Measurements from ENCODE around the gene IRF2BPL. TPM values are rescaled to one million over a fixed set of nuclear protein-coding genes. Genes with fewer than 3 reads are reported as not detected.

Gene IRF2BPL
- total and polyA plus RNA-seq, 2 of the 8 experiments (the other 6 are each of a cell fraction or from before 2014, with no cell fraction given), result 18.8 to 57.0 TPM

GRCh38 chr14:76995279-76996035 lies 33.1 kb downstream of the IRF2BPL start:
- H3K4me3 ChIP-seq (ENCODE audit: extremely low read depth in 1 of 4, insufficient read depth in 2 of 4, low read depth in 3 of 4, low read length in 4 of 4), result no peak overlapping the region
- H3K14ac ChIP-seq (ENCODE audit: insufficient read length), result no peak overlapping the region
- peak overlapping the region; percentile 63 for H4K91ac ChIP-seq (replicated peaks; ENCODE audit: insufficient read length, low read length)
- no peak overlapping the region for H4K5ac ChIP-seq (ENCODE audit: insufficient read length, low read depth, low read length)
- H3K27me3 ChIP-seq (replicated peaks in 1 of 4; ENCODE audit: control insufficient read depth in 3 of 4, extremely low read depth in 1 of 4, insufficient read depth in 3 of 4, low read length in 3 of 4), result peaks cover 0 to 1% (median 0%) of the 10 kb centered on the region in 4 experiments; a peak in 1 of 7 replicates
- ChIA-PET CTCF (ENCODE audit: partially characterized antibody) (interaction anchor here (0.6 to 4.9 kb wide), 13 partner anchors 11 to 120 kb away, joined by 3 to 25 read pairs (median 5); no protein-coding TSS in a partner anchor), POLR2A (ENCODE audit: partially characterized antibody) (interaction anchor here (1.1 to 1.7 kb wide), 6 partner anchors 12 to 45 kb away, joined by 3 to 6 read pairs (median 4); no protein-coding TSS in a partner anchor)
- H3K23ac ChIP-seq (ENCODE audit: insufficient read length), result no peak overlapping the region
- H3K79me2 ChIP-seq (ENCODE audit: control insufficient read depth in 1 of 2, insufficient read depth in 2 of 2, low read length in 2 of 2), result no peaks in the 10 kb centered on the region
- H3K27ac ChIP-seq (ENCODE audit: low read depth, low read length), result no peak overlapping the region
- H3K9ac ChIP-seq (replicated peaks in 1 of 4; ENCODE audit: extremely low read depth in 1 of 4, low read depth in 3 of 4, low read length in 3 of 4), result no peak overlapping the region; a peak in 1 of 7 replicates
- no peaks in the 10 kb centered on the region for H4K20me1 ChIP-seq (replicated peaks in 1 of 2; ENCODE audit: control insufficient read depth in 1 of 2, insufficient read depth in 2 of 2, low read length in 2 of 2)
- H2AFZ ChIP-seq (ENCODE audit: low read length), result no peak overlapping the region
- peak overlapping the region; percentile 98; the same call in 1 of the 2 replicates for H2BK20ac ChIP-seq (ENCODE audit: low read length)
- DNase-seq (ENCODE audit: low read depth in 1 of 2, low spot score in 2 of 2) (peak in 1 of 2 experiments; percentile 52), FAIRE-seq (no peak)
- H3K56ac ChIP-seq (replicated peaks; ENCODE audit: insufficient read length, low read depth, low read length), result no peak overlapping the region
- peak overlapping the region; percentile 93 for H2BK120ac ChIP-seq (replicated peaks; ENCODE audit: low read depth, low read length)
- peak overlapping the region; percentile 80 for H3K4ac ChIP-seq (replicated peaks; ENCODE audit: insufficient read length, low read depth, low read length)
- no peak overlapping the region for H4K8ac ChIP-seq (ENCODE audit: extremely low read depth, insufficient read depth, low read length)
- peak overlapping the region; percentile 97 for H2BK12ac ChIP-seq (ENCODE audit: low read depth, low read length)
- H3K9me3 ChIP-seq (ENCODE audit: insufficient read depth in 2 of 2, low read depth in 1 of 2, low read length in 1 of 2), result 0 out of 4 replicates have a peak, but pooled peaks cover 0 to 2% of the 10 kb centered on the region in 2 experiments
- H2BK5ac ChIP-seq (ENCODE audit: low read depth, low read length), result peak overlapping the region; percentile 92; the same call in 1 of the 2 replicates
- peaks cover 3% of the 10 kb centered on the region; the same call in 1 of the 2 replicates for H3K23me2 ChIP-seq (ENCODE audit: low read depth, low read length)
- H3K36me3 ChIP-seq (ENCODE audit: control insufficient read depth in 2 of 4, insufficient read depth in 4 of 4, low read length in 3 of 4), result no peaks in the 10 kb centered on the region
- H3K18ac ChIP-seq (ENCODE audit: extremely low read depth, low read length), result peak overlapping the region; percentile 81
- no peak overlapping the region; a peak in 1 of 4 replicates for H3K4me2 ChIP-seq (ENCODE audit: insufficient read depth in 1 of 2, low read depth in 2 of 2, low read length in 2 of 2)
- TF ChIP-seq RBBP5 (IDR thresholded peaks at IDR 0.05; ENCODE audit: borderline replicate concordance, low read depth, low read length) (no peak), POLR2A (IDR thresholded peaks at IDR 0.05; ENCODE audit: control extremely low read depth in 1 of 2, low read depth in 2 of 2, low read length in 2 of 2) (no peak), ASH2L (IDR thresholded peaks at IDR 0.05; ENCODE audit: low read length) (no peak), BCL11A (IDR thresholded peaks at IDR 0.05; ENCODE audit: low read depth in 2 of 2, low read length in 2 of 2) (no peak), CREB1 (IDR thresholded peaks at IDR 0.05) (no peak), RFX5 (IDR thresholded peaks at IDR 0.05; ENCODE audit: borderline replicate concordance, low read depth, low read length) (no peak), MAFK (IDR thresholded peaks at IDR 0.05; ENCODE audit: low read depth, low read length) (peak; percentile 10; the same call in 1 of the 2 replicates), NRF1 (IDR thresholded peaks at IDR 0.05; ENCODE audit: low read depth, low read length) (no peak)
- no peak overlapping the region for H2BK15ac ChIP-seq (ENCODE audit: low read length)
- H3K4me1 ChIP-seq (replicated peaks in 1 of 4; ENCODE audit: control insufficient read depth in 3 of 4, insufficient read depth in 4 of 4, low read length in 3 of 4), result peaks cover 13 to 26% (median 17%) of the 10 kb centered on the region in 4 experiments
- H2AK5ac ChIP-seq (ENCODE audit: low read depth, low read length), result 0 out of 2 replicates have a peak overlapping the region, but pooled peaks have one; percentile 34
- 76% methylated on average over 4 of the region's 4 CpGs; no CpG with 5 or more reads in 1 of the 2 experiments for WGBS, 2 experiments (ENCODE audit: extremely low coverage in 1 of 2, insufficient coverage in 1 of 2, insufficient read length in 1 of 2, insufficient replicate concordance in 2 of 2, low coverage in 1 of 2, low lambda C conversion rate in 2 of 2, missing lambda C conversion rate in 1 of 2)
- no peaks in the 10 kb centered on the region for H3K79me1 ChIP-seq (ENCODE audit: low read depth, low read length)
